Liver (tissue), 9 donors: ENCODE results near the gene PPP4R2. TPM values are rescaled to one million over a fixed set of nuclear protein-coding genes. Genes with fewer than 3 reads are reported as not detected.

Experiments
- DNase-seq: peaks from one replicate; pipeline ENCODE4 v3.0.0-alpha.2; 2017; ENCODE audit warnings: low spot score
- H3K27ac ChIP-seq, 2 donors: one replicate each; pipeline ENCODE4 v1.7.0; 2013; ENCODE audit warnings: inconsistent platforms in 2 of 2, low read length in 2 of 2, control low read depth in 1 of 2, low read depth in 1 of 2, mild to moderate bottlenecking in 1 of 2
- H3K27me3 ChIP-seq, 4 donors: one replicate each; pipeline versions ENCODE4 v1.6.1 to v1.7.0; 2013; ENCODE audit warnings: low read length in 3 of 4, inconsistent platforms in 1 of 4, mild to moderate bottlenecking in 1 of 4, moderate library complexity in 1 of 4; ENCODE audit not compliant: control insufficient read depth in 4 of 4, insufficient read depth in 4 of 4
- H3K36me3 ChIP-seq, 4 donors: one replicate each; pipeline versions ENCODE4 v1.6.1 to v1.7.0; 2013; ENCODE audit warnings: low read length in 3 of 4, mild to moderate bottlenecking in 3 of 4, low read depth in 1 of 4, moderate library complexity in 1 of 4; ENCODE audit not compliant: control insufficient read depth in 4 of 4, insufficient read depth in 3 of 4
- H3K4me1 ChIP-seq, 4 donors: one replicate each; pipeline versions ENCODE4 v1.6.1 to v1.7.0; 2013; ENCODE audit warnings: low read length in 3 of 4, mild to moderate bottlenecking in 3 of 4, moderate library complexity in 1 of 4; ENCODE audit not compliant: control insufficient read depth in 4 of 4, insufficient read depth in 4 of 4
- H3K4me3 ChIP-seq, 3 donors: one replicate each; pipeline versions ENCODE4 v1.6.1 to v1.7.0; 2013; ENCODE audit warnings: low read length in 3 of 3, control low read depth in 1 of 3, low read depth in 1 of 3, mild to moderate bottlenecking in 1 of 3
- H3K9ac ChIP-seq, 2 donors: one replicate each; pipeline ENCODE4 v1.7.0; 2013; ENCODE audit warnings: low read length in 2 of 2, mild to moderate bottlenecking in 2 of 2, moderate library complexity in 2 of 2, control low read depth in 1 of 2, low read depth in 1 of 2
- H3K9me3 ChIP-seq, 4 donors: one replicate each; pipeline versions ENCODE4 v1.6.1 to v1.7.0; 2013; ENCODE audit warnings: low read length in 3 of 4; ENCODE audit not compliant: control insufficient read depth in 4 of 4
- CTCF ChIP-seq: fragments of 150-350 bp; IDR thresholded peaks from 2 replicates; pipeline ENCODE4 v1.5.1; 2017; ENCODE audit warnings: improper control_type of control experiment, low read depth, low read length; ENCODE audit not compliant: missing input control
- EGR1 ChIP-seq, 2 donors: IDR thresholded peaks; 2 replicates each; pipeline ENCODE4 v1.6.1; 2016 to 2018; ENCODE audit warnings: antibody characterized with exemption in 2 of 2, low read depth in 2 of 2
- FOXA1 ChIP-seq: IDR thresholded peaks from 2 replicates; pipeline ENCODE4 v1.6.1; 2016; ENCODE audit warnings: antibody characterized with exemption
- FOXA2 ChIP-seq: IDR thresholded peaks from 2 replicates; pipeline ENCODE4 v1.6.1; 2016; ENCODE audit warnings: antibody characterized with exemption
- GABPA ChIP-seq, 2 donors: IDR thresholded peaks in 1 of 2; conservative IDR thresholded peaks in 1 of 2; 2 replicates each; pipeline ENCODE4 v1.6.1; 2016; ENCODE audit warnings: antibody characterized with exemption in 2 of 2, mild to moderate bottlenecking in 1 of 2, moderate library complexity in 1 of 2
- HNF4A ChIP-seq, 2 donors: conservative IDR thresholded peaks; 2 replicates each; pipeline ENCODE4 v1.6.1; 2016; ENCODE audit warnings: antibody characterized with exemption in 2 of 2, mild to moderate bottlenecking in 2 of 2
- HNF4G ChIP-seq: IDR thresholded peaks from 2 replicates; pipeline ENCODE4 v1.6.1; 2016; ENCODE audit warnings: antibody characterized with exemption
- JUND ChIP-seq, 2 donors: IDR thresholded peaks; 2 replicates each; pipeline ENCODE4 v1.6.1; 2016; ENCODE audit warnings: antibody characterized with exemption in 2 of 2
- RAD21 ChIP-seq, 2 donors: IDR thresholded peaks; 2 replicates each; pipeline ENCODE4 v1.6.1; 2016; ENCODE audit warnings: antibody characterized with exemption in 2 of 2, mild to moderate bottlenecking in 2 of 2
- YY1 ChIP-seq: IDR thresholded peaks from 2 replicates; pipeline ENCODE4 v1.6.1; 2016; ENCODE audit warnings: antibody characterized with exemption, mild to moderate bottlenecking
- ZBTB33 ChIP-seq: IDR thresholded peaks from 2 replicates; pipeline ENCODE4 v1.6.1; 2016; ENCODE audit warnings: antibody characterized with exemption
- WGBS: extraction: QIAGEN DNeasy Blood & Tissue Kit; methylation state at CpG from one replicate; pipeline ENCODE4 v1.1.7; 2013; 5-methylcytosine and 5-hydroxymethylcytosine counted together
- polyA plus RNA-seq, 2 donors: library from polyadenylated mRNA; stranded (reverse) in 1 of 2; unstranded in 1 of 2; fragments of 200-250 nt in 1 of 2; fragments of >200 nt in 1 of 2; fragmentation: Nextera tagmentation in 1 of 2; extraction: Ambion mirVana in 1 of 2; gene quantifications; one replicate each; pipeline versions ENCODE4 v1.2.1 to v1.2.3, GENCODE V29; 2013 to 2015
- total RNA-seq, 2 donors: library from RNA; depleted of rRNA; stranded (reverse); fragments of >200 nt; gene quantifications; one replicate each; pipeline ENCODE4 v1.2.3, GENCODE V29; 2014
- donor health status: healthy.
- donor health status: healthy.
- donor health status: healthy.
- donor health status: healthy.
- donor health status: healthy.

PPP4R2 gene
- total and polyA plus RNA-seq, 4 donors = 12.2 to 35.9 (median 33.7) TPM

GRCh38 chr3:72990701-72991395 lies 5.8 kb upstream of the PPP4R2 start:
- 79% methylated on average over 5 of the region's 5 CpGs for WGBS
- Histone ChIP-seq H3K4me1 (no peaks in the 10 kb centered on the region), H3K4me3 (no peak overlapping the region), H3K9me3 (no peaks in the 10 kb centered on the region), H3K36me3 (no peaks in the 10 kb centered on the region), H3K27me3 (no peaks in the 10 kb centered on the region), H3K27ac (no peak overlapping the region), H3K9ac (no peak overlapping the region)
- TF ChIP-seq HNF4A (conservative IDR thresholded peaks at IDR 0.05) = no peak
- TF ChIP-seq HNF4G = no peak
- TF ChIP-seq RAD21 (IDR thresholded peaks at IDR 0.05) = no peak
- no peak for TF ChIP-seq FOXA1
- TF ChIP-seq FOXA2 = no peak
- no peak for TF ChIP-seq YY1
- TF ChIP-seq GABPA (IDR thresholded peaks at IDR 0.05 in 1 of 2, conservative IDR thresholded peaks at IDR 0.05 in 1 of 2) = no peak
- TF ChIP-seq JUND (IDR thresholded peaks at IDR 0.05) = no peak
- no peak for DNase-seq

- Histone ChIP-seq H3K9ac (no peak overlapping the region), H3K27ac (no peak overlapping the region), H3K36me3 (no peaks in the 10 kb centered on the region), H3K4me3 (no peak overlapping the region), H3K27me3 (no peaks in the 10 kb centered on the region), H3K4me1 (peaks cover 0 to 3% (median 1%) of the 10 kb centered on the region in 4 donors), H3K9me3 (no peaks in the 10 kb centered on the region)
- TF ChIP-seq YY1 (no peak), EGR1 (IDR thresholded peaks at IDR 0.05; ENCODE audit: low read depth in 2 of 2) (no peak), ZBTB33 (no peak), CTCF (no peak)
- WGBS = 81% methylated on average over 2 of the region's 2 CpGs
- DNase-seq = no peak
These were observed 5.1 kb upstream of the PPP4R2 start for GRCh38 chr3:72991522-72991921.

- H3K36me3 ChIP-seq = no peaks in the 10 kb centered on the region
- no peak overlapping the region for H3K9ac ChIP-seq
- no peak overlapping the region for H3K4me3 ChIP-seq
- H3K4me1 ChIP-seq = peaks cover 0 to 9% (median 7%) of the 10 kb centered on the region in 4 donors
- H3K27me3 ChIP-seq = no peaks in the 10 kb centered on the region
- WGBS = 85% methylated on average over 6 of the region's 6 CpGs
- TF ChIP-seq RAD21 (IDR thresholded peaks at IDR 0.05) (peak in 1 of 2 donors; percentile 14), FOXA2 (no peak)
- no peak for DNase-seq
- H3K9me3 ChIP-seq = no peaks in the 10 kb centered on the region
- H3K27ac ChIP-seq = no peak overlapping the region
These were observed 3.2 kb upstream of the PPP4R2 start for GRCh38 chr3:72993391-72993790.
